ENCODE measurements around the gene SERF2. TPM values are rescaled to one million over a fixed set of nuclear protein-coding genes. Genes with fewer than 3 reads are reported as not detected.
"Not testable (repeated sequence)": the region's sequence is repeated elsewhere in the genome, so short reads cannot be mapped to it uniquely, and the experiment has no call there.

SERF2 gene
- total RNA-seq (2013), result 986 TPM
- polyA plus RNA-seq (1,000 to 10,000 TPM; 1,511 to 3,135 (median 2,483) TPM), polyA minus RNA-seq (162 and 304 TPM in 2 replicates), total RNA-seq (102 to 286 (median 229) reads per million in 11 experiments)

DNA sequence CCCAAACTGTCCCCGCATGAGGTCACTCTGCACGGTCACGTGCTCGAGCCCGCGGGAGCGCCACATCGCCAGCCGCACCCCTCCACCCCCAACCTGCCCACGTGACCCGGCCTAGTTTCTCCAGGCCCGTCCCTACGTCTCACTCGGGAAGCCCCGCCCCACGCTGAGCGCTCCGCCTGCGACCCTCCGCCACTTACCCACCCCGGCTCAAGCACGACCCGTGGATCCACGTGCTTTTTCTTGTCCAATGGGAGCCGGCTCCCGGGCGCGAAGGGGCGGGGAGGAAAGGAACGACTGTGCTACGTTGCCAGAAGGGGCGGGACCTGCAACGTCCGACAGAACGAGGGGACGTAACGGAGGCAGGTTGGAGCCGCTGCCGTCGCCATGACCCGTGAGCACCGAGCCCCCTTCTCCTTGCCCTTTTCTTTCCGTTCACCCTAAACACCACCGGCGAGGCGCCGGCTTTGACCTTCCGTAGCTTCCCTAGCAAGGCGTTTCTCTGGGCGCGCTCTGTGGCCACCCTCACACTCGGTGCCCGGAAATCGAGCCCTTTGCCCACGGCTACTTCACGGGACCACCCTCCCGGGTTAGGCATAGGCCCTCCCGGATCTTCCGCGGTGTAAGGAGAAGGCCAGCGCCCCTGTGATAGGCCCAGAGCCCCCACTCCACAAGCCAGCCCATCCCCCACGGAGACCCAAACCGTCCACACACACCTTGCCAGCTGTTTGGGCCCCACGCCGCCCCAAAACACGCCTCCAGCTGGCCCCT, at the start of gene SERF2:
TSS of gene SERF2 (plus strand) at position 328 of the 768 bp plus-strand sequence. CDS start at position 385, 57 bp downstream.
- Histone ChIP-seq H3K4me1 (ENCODE audit: control insufficient read depth in 1 of 2, insufficient read depth in 2 of 2, low read length in 2 of 2) (peaks cover 21 to 27% of the 10 kb centered on the region in 2 donors), H3K9me3 (replicated peaks in 1 of 2; ENCODE audit: control insufficient read depth in 1 of 2, insufficient read depth in 1 of 2, low read length in 2 of 2) (no peaks in the 10 kb centered on the region), H3K4me2 (replicated peaks; ENCODE audit: extremely low read depth, low read length, poor library complexity, severe bottlenecking) (peak within 1 kb of the TSS; percentile 95), H3K79me2 (ENCODE audit: insufficient read depth, low read length) (peaks cover 40% of the 10 kb centered on the region), H3K27ac (ENCODE audit: low read depth in 1 of 2, low read length in 2 of 2) (peak within 1 kb of the TSS; percentile 98 to 100), H3K36me3 (replicated peaks in 1 of 2; ENCODE audit: control insufficient read depth in 1 of 2, insufficient read depth in 2 of 2, low read length in 2 of 2) (peaks cover 27 to 38% of the 10 kb centered on the region in 2 donors), H2AFZ (ENCODE audit: insufficient read depth, low read depth, low read length, poor library complexity, severe bottlenecking) (peak within 1 kb of the TSS; percentile 94), H3K27me3 (ENCODE audit: control insufficient read depth in 2 of 2, insufficient read depth in 2 of 2, low read length in 2 of 2) (no peaks in the 10 kb centered on the region), H3K9ac (ENCODE audit: insufficient read depth, low read length, poor library complexity, severe bottlenecking) (peak within 1 kb of the TSS; percentile 100), H3K4me3 (replicated peaks in 1 of 3; ENCODE audit: low read depth in 2 of 3, low read length in 3 of 3) (peak within 1 kb of the TSS; percentile 83 to 100 (median 100)), H4K20me1 (ENCODE audit: insufficient read depth, low read length) (peaks cover 39% of the 10 kb centered on the region)
- WGBS (ENCODE audit: insufficient coverage), result under 1% methylated on average over 58 of the region's 66 CpGs
- TF ChIP-seq, protein P1, sequence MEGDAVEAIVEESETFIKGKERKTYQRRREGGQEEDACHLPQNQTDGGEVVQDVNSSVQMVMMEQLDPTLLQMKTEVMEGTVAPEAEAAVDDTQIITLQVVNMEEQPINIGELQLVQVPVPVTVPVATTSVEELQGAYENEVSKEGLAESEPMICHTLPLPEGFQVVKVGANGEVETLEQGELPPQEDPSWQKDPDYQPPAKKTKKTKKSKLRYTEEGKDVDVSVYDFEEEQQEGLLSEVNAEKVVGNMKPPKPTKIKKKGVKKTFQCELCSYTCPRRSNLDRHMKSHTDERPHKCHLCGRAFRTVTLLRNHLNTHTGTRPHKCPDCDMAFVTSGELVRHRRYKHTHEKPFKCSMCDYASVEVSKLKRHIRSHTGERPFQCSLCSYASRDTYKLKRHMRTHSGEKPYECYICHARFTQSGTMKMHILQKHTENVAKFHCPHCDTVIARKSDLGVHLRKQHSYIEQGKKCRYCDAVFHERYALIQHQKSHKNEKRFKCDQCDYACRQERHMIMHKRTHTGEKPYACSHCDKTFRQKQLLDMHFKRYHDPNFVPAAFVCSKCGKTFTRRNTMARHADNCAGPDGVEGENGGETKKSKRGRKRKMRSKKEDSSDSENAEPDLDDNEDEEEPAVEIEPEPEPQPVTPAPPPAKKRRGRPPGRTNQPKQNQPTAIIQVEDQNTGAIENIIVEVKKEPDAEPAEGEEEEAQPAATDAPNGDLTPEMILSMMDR (IDR thresholded peaks at IDR 0.05), result no peak
- Mint-ChIP-seq H3K9me3 (no peaks in the 10 kb centered on the region), H3K36me3 (peaks cover 36 to 41% of the 10 kb centered on the region in 2 donors), H3K4me3 (peak within 1 kb of the TSS; percentile 95), H3K27ac (peak within 1 kb of the TSS; percentile 98 to 100 (median 99)), H3K4me1 (peaks cover 35% of the 10 kb centered on the region), H3K27me3 (ENCODE audit: low read depth in 3 of 3) (peaks cover 0 to 1% (median 0%) of the 10 kb centered on the region in 3 donors)
- DNase-seq, result peak; percentile 98 to 100 (median 100)
- intact Hi-C loops (cut with micrococcal nuclease), result loop anchor here (5.0 kb wide), 2 partner anchors 35 to 45 kb away; partner anchors contain the start of genes WDR76 (in 2 of the 2) and PDIA3 (in 1 of the 2)

DNA sequence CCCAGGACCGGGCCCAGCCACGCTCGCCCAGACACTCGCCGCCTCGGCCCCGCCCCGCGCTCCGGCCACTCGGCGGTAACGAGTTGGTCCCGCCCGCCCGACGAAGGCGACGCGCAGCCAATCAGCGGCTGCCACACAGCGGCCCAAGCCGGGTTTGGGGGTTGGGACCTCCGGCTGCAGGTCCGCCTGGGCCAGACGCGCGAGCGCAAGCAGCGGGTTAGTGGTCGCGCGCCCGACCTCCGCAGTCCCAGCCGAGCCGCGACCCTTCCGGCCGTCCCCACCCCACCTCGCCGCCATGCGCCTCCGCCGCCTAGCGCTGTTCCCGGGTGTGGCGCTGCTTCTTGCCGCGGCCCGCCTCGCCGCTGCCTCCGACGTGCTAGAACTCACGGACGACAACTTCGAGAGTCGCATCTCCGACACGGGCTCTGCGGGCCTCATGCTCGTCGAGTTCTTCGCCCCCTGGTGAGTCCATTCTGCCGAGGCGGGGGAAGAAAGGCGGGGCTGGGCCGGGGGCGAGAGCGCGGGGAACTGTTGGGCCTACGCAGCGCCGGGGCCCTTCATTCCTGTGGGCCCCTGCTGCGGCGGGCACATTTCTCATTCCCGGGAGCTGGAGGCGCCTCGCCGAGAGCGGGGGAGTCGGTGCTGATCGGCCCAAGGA, 45.7 kb upstream of the SERF2 start, which contains the start of gene PDIA3:
TSS of gene PDIA3 (plus strand) at position 194 of the 658 bp plus-strand sequence. CDS start at position 296, 102 bp downstream.
- peak within 1 kb of the TSS; percentile 99 for H3K27ac ChIP-seq (ENCODE audit: low read depth in 1 of 2, low read length in 2 of 2)
- peak within 1 kb of the TSS; percentile 93 to 99 (median 97) for H3K27ac Mint-ChIP-seq
- peak; percentile 87 to 91 (median 90) for DNase-seq
- H3K27me3 ChIP-seq (ENCODE audit: control insufficient read depth in 2 of 2, insufficient read depth in 2 of 2, low read length in 2 of 2); H3K9me3 ChIP-seq (replicated peaks in 1 of 2; ENCODE audit: control insufficient read depth in 1 of 2, insufficient read depth in 1 of 2, low read length in 2 of 2); H3K9me3 Mint-ChIP-seq; H3K36me3 ChIP-seq (replicated peaks in 1 of 2; ENCODE audit: control insufficient read depth in 1 of 2, insufficient read depth in 2 of 2, low read length in 2 of 2); H3K36me3 Mint-ChIP-seq; H3K27me3 Mint-ChIP-seq (ENCODE audit: low read depth in 3 of 3): not testable (repeated sequence)
- H2AFZ ChIP-seq (ENCODE audit: insufficient read depth, low read depth, low read length, poor library complexity, severe bottlenecking), result peak within 1 kb of the TSS; percentile 68
- H3K4me1 ChIP-seq (ENCODE audit: control insufficient read depth in 1 of 2, insufficient read depth in 2 of 2, low read length in 2 of 2), result peaks cover 33 to 49% of the 10 kb centered on the region in 2 donors
- peak within 1 kb of the TSS; percentile 79 to 91 (median 82) for H3K4me3 ChIP-seq (replicated peaks in 1 of 3; ENCODE audit: low read depth in 2 of 3, low read length in 3 of 3)
- under 1% methylated on average over 84 of the region's 84 CpGs for WGBS (ENCODE audit: insufficient coverage)
- H3K9ac ChIP-seq (ENCODE audit: insufficient read depth, low read length, poor library complexity, severe bottlenecking), result peak within 1 kb of the TSS; percentile 100
- H3K4me1 Mint-ChIP-seq, result peaks cover 35% of the 10 kb centered on the region
- peaks cover 52% of the 10 kb centered on the region for H3K79me2 ChIP-seq (ENCODE audit: insufficient read depth, low read length)
- intact Hi-C loops (cut with micrococcal nuclease), result loop anchor here in 1 of 2 donors (5.0 to 10.0 kb wide), 2 partner anchors 46 to 798 kb away; partner anchors contain the start of gene SERF2
- H3K4me3 Mint-ChIP-seq, result peak within 1 kb of the TSS; percentile 88 to 92
- peak within 1 kb of the TSS; percentile 79 for H3K4me2 ChIP-seq (replicated peaks; ENCODE audit: extremely low read depth, low read length, poor library complexity, severe bottlenecking)
- H4K20me1 ChIP-seq (ENCODE audit: insufficient read depth, low read length), result peaks cover 44% of the 10 kb centered on the region

DNA sequence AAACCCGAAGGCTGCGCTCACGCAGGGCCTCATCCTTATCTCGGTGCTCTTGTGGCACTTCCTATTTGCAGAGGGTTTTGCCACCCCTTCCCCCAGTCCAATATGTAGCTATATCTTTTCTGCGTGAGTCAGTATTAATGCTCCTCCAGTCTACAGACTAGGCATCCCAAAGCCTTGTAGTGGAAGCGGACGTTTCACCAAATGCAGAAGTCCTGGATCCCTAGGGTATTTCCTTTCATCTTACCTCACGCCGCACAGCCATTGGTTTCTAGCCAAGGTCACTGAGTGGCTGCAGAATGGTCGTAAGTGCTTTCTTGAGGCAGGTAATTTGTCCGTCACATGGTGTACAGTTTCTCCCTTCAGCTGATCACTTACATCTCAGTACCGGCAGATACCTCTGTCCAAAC, 45.2 kb upstream of the SERF2 start:
- Histone ChIP-seq H3K4me1 (ENCODE audit: control insufficient read depth in 1 of 2, insufficient read depth in 2 of 2, low read length in 2 of 2) (peaks cover 33 to 49% of the 10 kb centered on the region in 2 donors), H3K9ac (ENCODE audit: insufficient read depth, low read length, poor library complexity, severe bottlenecking) (peak overlapping the region; percentile 100), H3K27ac (ENCODE audit: low read depth in 1 of 2, low read length in 2 of 2) (peak overlapping the region; percentile 99), H3K4me3 (replicated peaks in 1 of 3; ENCODE audit: low read depth in 2 of 3, low read length in 3 of 3) (peak overlapping the region; percentile 79 to 91 (median 82)), H3K4me2 (replicated peaks; ENCODE audit: extremely low read depth, low read length, poor library complexity, severe bottlenecking) (peak overlapping the region; percentile 79), H3K79me2 (ENCODE audit: insufficient read depth, low read length) (peaks cover 57% of the 10 kb centered on the region), H4K20me1 (ENCODE audit: insufficient read depth, low read length) (peaks cover 50% of the 10 kb centered on the region)
- H3K9me3 ChIP-seq (replicated peaks in 1 of 2; ENCODE audit: control insufficient read depth in 1 of 2, insufficient read depth in 1 of 2, low read length in 2 of 2); H3K36me3 ChIP-seq (replicated peaks in 1 of 2; ENCODE audit: control insufficient read depth in 1 of 2, insufficient read depth in 2 of 2, low read length in 2 of 2); H3K9me3 Mint-ChIP-seq; H2AFZ ChIP-seq (ENCODE audit: insufficient read depth, low read depth, low read length, poor library complexity, severe bottlenecking); H3K27me3 Mint-ChIP-seq (ENCODE audit: low read depth in 3 of 3); H3K27me3 ChIP-seq (ENCODE audit: control insufficient read depth in 2 of 2, insufficient read depth in 2 of 2, low read length in 2 of 2): not testable (repeated sequence)
- Mint-ChIP-seq H3K36me3 (peaks cover 7 to 12% of the 10 kb centered on the region in 2 donors), H3K4me3 (peak overlapping the region; percentile 88 to 92), H3K4me1 (peaks cover 39% of the 10 kb centered on the region), H3K27ac (peak overlapping the region; percentile 93 to 99 (median 97))
- WGBS (ENCODE audit: insufficient coverage), result 3% methylated on average over 4 of the region's 12 CpGs
- intact Hi-C loops (cut with micrococcal nuclease), result loop anchor here in 1 of 2 donors (5.0 to 10.0 kb wide), 2 partner anchors 45 to 798 kb away; partner anchors contain the start of gene SERF2
- DNase-seq, result peak; percentile 81 to 93 (median 83)
